Measurements from ENCODE around the gene APMAP. TPM values are rescaled to one million over a fixed set of nuclear protein-coding genes. Genes with fewer than 3 reads are reported as not detected.

Gene APMAP
- 29.7 TPM for total RNA-seq

GRCh38 chr20:24992487-24993205 is at the start of gene APMAP:
APMAP (minus strand) TSS chr20:24992751; CDS start chr20:24992688, 63 bp downstream.
- no peaks in the 10 kb centered on the region for H3K27me3 ChIP-seq
- peaks cover 40% of the 10 kb centered on the region for H3K4me1 ChIP-seq
- peak within 1 kb of the TSS; percentile 89 for H3K27ac ChIP-seq
- TF ChIP-seq POLR2A (IDR thresholded peaks at IDR 0.05) (peak; percentile 62 to 97), POLR2AphosphoS5 (IDR thresholded peaks at IDR 0.05; ENCODE audit: insufficient read depth in 1 of 2, low read depth in 1 of 2) (peak; percentile 95 to 100), CTCF (IDR thresholded peaks at IDR 0.05) (no peak)
- DNase-seq (ENCODE audit: extremely low spot score in 2 of 2), result peak; percentile 92 to 97
- peak within 1 kb of the TSS; percentile 89 to 92 for H3K4me3 ChIP-seq
- no peaks in the 10 kb centered on the region for H3K36me3 ChIP-seq
- intact Hi-C loops (cut with DNase I), result loop anchor here (5.0 to 10.0 kb wide), 2 partner anchors 185 to 402 kb away; partner anchors contain the start of gene ABHD12
- H3K9me3 ChIP-seq, result no peaks in the 10 kb centered on the region

- peaks cover 89% of the 10 kb centered on the region for H3K4me1 ChIP-seq
- peaks cover 0 to 20% of the 10 kb centered on the region in 2 donors for H3K36me3 ChIP-seq
- intact Hi-C loops (cut with DNase I), result no loop called here
These were observed 49.4 kb upstream of the APMAP start for GRCh38 chr20:25041813-25042530.

GRCh38 chr20:25040438-25040831 is 47.9 kb upstream of the APMAP start:
- Histone ChIP-seq H3K4me1 (peaks cover 94% of the 10 kb centered on the region), H3K27ac (peak overlapping the region; percentile 76), H3K27me3 (no peaks in the 10 kb centered on the region), H3K4me3 (peak overlapping the region in 1 of 2 donors; percentile 8), H3K9me3 (no peaks in the 10 kb centered on the region), H3K36me3 (peaks cover 0 to 5% of the 10 kb centered on the region in 2 donors)
- no peak for TF ChIP-seq POLR2AphosphoS5 (IDR thresholded peaks at IDR 0.05; ENCODE audit: insufficient read depth in 1 of 2, low read depth in 1 of 2)
- no peak for TF ChIP-seq POLR2A (IDR thresholded peaks at IDR 0.05)
- TF ChIP-seq CTCF (IDR thresholded peaks at IDR 0.05), result no peak
- DNase-seq (ENCODE audit: extremely low spot score in 2 of 2), result no peak
- intact Hi-C loops (cut with DNase I), result no loop called here

More at GRCh38 chr20:25041813-25042530, 49.4 kb upstream of the APMAP start:
- Histone ChIP-seq H3K27me3 (no peaks in the 10 kb centered on the region), H3K27ac (peak overlapping the region; percentile 4), H3K4me3 (no peak overlapping the region), H3K9me3 (no peaks in the 10 kb centered on the region)
- DNase-seq (ENCODE audit: extremely low spot score in 2 of 2), result no peak
- TF ChIP-seq POLR2AphosphoS5 (IDR thresholded peaks at IDR 0.05; ENCODE audit: insufficient read depth in 1 of 2, low read depth in 1 of 2), result no peak
- no peak for TF ChIP-seq CTCF (IDR thresholded peaks at IDR 0.05)
- no peak for TF ChIP-seq POLR2A (IDR thresholded peaks at IDR 0.05)

GRCh38 chr20:25039697-25040437 is 47.3 kb upstream of the APMAP start:
- H3K36me3 ChIP-seq, result no peaks in the 10 kb centered on the region
- H3K4me3 ChIP-seq, result peak overlapping the region in 1 of 2 donors; percentile 8
- H3K4me1 ChIP-seq, result peaks cover 89% of the 10 kb centered on the region
- no peaks in the 10 kb centered on the region for H3K9me3 ChIP-seq
- peak overlapping the region; percentile 76 for H3K27ac ChIP-seq
- peak in 1 of 2 donors; percentile 97 for DNase-seq (ENCODE audit: extremely low spot score in 2 of 2)
- no peak for TF ChIP-seq CTCF (IDR thresholded peaks at IDR 0.05)
- peak; percentile 79 to 97 for TF ChIP-seq POLR2AphosphoS5 (IDR thresholded peaks at IDR 0.05; ENCODE audit: insufficient read depth in 1 of 2, low read depth in 1 of 2)
- no peak for TF ChIP-seq POLR2A (IDR thresholded peaks at IDR 0.05)
- intact Hi-C loops (cut with DNase I), result no loop called here
- no peaks in the 10 kb centered on the region for H3K27me3 ChIP-seq
